GM18502 (cell line): ENCODE data around the gene LMF1.
"Not testable (repeated sequence)": the region's sequence is repeated elsewhere in the genome, so short reads cannot be mapped to it uniquely, and the experiment has no call there.

Experiments
- ATAC-seq: cut with Tn5 transposase; IDR thresholded peaks from one replicate; pipeline ENCODE4 v1.9.1; 2021; ENCODE audit warnings: mild to moderate bottlenecking; ENCODE audit not compliant: unreplicated experiment, poor library complexity

LMF1 gene

DNA sequence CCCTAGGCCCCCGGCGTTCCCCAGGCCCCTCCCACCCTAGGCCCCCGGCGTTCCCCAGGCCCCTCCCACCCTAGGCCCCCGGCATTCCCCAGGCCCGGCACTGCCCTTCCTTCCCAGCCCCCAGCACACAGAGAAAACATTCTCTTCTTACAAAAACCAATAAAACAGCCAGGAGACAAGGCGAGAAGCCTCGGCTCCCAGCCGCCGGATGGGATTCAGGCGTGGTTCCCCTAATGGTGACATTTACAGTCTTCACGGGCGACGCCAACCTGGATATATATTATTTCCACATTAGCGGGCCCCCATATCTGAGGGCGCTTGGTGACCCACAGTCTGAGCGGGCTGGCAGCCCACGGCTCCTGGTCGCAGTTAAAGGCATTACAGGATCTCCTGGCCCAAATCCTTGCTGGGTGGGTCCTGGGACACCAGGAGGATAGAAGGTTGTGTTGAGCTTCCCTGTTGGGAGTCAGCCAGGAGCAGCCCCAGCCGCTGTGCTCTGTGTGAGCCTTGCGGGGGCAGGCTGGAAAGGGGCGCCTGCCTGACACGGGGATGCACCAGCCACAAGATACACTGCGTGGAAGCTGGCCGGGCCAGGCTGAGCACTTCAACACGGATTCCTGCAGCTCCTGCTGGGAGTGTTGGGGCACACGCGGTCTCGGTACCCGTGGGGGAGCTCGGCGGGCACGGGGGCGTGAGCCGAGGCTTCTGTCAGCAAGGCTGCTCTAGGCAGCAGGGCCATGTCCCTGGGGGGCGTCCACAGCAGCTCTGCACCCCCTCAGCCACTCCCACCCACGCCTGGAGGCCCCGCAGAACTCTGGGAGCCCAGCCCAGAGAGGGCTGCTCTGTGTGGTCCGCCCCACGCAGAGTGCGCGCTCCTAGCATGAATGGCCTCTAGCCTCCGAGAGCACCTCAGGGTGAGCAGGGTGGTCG lies 83.7 kb downstream of the LMF1 start:
- no peak for ATAC-seq

- ATAC-seq = no peak
Observed at GRCh38 chr16:886084-886543, 84.7 kb downstream of the LMF1 start.

GRCh38 chr16:885391-885790 lies 85.4 kb downstream of the LMF1 start:
- ATAC-seq = no peak

GRCh38 chr16:884232-884631 lies 86.6 kb downstream of the LMF1 start:
- ATAC-seq = no peak

- ATAC-seq = no peak
Observed at GRCh38 chr16:883781-884180, 87.0 kb downstream of the LMF1 start.

GRCh38 chr16:883340-883739 lies 87.4 kb downstream of the LMF1 start:
- ATAC-seq = no peak

- ATAC-seq = not testable (repeated sequence)
Observed at GRCh38 chr16:882671-883070, 88.1 kb downstream of the LMF1 start.

DNA sequence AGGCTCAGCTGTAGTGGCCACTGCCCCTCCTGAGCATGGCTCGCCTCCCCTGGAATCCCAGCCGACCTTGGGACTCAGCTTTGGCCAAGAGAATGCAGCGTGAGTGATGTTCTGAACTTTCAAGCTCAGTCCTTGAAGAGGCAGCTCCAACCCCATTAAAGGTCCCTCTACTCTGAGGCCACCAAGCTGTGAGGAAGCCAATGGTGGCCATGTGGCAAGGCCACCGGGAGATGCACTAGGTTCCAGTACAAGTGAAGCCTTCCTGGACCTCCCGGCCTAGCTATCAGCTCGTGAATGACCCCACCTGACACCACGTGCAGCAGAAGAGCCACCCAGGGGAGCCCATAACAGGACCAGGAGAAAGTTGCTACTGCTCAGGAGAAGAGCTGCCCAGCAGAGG lies 88.5 kb downstream of the LMF1 start:
- ATAC-seq = no peak

DNA sequence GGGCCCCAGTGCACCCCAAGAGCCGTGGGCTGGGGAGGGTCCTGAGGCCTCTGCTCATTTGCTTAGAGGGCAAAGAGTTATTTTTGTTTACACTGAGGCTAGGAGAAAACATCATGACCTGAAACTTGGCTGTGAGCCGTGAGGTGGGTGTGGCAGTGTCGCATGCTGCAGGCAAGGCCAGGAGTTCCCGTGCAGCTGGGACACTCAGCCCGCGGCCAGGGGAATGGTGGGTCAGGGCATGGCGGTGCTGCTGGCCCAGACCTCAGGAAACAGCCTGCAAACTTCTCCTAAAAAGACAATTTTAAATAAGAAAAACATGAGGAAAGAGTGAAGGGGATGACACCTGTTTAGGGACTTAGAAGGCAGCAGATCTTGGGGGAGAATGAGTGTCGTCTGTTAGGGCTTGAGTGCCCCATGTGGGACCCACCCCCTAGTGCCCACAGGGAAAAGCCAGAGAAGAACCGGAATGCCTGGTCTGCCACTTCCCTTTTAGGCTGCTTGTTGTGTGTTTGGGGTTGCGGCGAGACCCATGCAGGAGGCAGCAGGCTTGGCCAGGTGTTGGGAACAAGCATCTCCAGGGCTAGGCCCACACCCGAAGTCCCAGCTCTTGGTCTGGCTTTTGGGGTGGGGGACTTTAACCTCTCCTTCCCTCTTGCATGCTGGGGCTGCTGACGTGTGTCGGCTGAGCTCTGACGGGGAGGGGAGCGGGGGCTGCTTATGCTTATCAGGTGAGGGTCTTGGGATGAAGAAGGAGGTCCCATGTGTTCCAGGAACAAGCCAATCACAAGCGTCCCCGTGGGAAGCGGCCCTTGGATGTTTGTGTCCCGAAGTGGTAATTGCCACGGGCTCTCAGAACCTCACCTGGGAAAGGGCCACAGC lies 89.3 kb downstream of the LMF1 start:
- ATAC-seq = no peak

- no peak for ATAC-seq
Observed at GRCh38 chr16:880471-881171, 90.2 kb downstream of the LMF1 start.

GRCh38 chr16:879986-880385 lies 90.8 kb downstream of the LMF1 start:
- no peak for ATAC-seq

GRCh38 chr16:879461-879861 lies 91.3 kb downstream of the LMF1 start:
- ATAC-seq = no peak

- no peak for ATAC-seq
Observed at GRCh38 chr16:878886-879285, 91.9 kb downstream of the LMF1 start.

GRCh38 chr16:878072-878784 lies 92.6 kb downstream of the LMF1 start:
- ATAC-seq = no peak

DNA sequence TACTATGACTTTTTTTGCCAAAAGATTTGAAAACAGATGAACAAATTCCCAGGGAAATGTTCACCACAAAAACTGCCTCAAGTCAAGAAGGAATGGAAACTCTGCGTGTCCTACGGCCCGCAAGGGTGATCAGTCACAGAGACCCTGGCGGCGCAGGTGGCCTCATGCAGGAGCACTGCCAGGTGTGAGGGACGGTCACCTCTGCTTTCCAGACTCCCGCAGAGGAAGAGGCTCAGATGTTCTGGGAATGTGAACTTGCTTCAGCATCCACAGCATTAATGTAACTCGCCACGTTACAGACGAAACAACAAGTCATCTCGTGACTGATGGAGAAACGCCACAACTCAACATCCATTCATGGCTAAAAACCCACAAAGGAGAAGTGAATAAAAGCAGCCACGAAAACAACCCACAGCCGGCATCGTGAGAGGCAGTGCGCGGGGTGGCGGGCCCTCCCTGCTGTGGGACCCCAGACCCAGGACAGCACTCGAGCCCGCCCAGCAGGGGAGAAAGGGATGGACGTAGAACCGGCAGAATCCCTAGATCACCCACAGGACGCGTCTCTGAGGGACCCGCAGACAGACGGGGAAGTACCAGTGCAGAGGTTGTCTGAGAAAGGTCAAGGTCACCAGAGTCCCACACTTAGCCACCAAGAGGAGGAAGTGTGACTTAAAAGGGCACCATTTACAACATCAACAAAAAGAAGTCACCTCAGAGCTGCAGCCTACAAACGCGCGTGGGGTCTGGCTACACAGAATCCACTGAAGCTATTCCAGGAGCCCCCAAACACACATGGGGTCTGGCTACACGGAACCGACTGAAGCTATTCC lies 93.3 kb downstream of the LMF1 start:
- ATAC-seq = no peak

- ATAC-seq = no peak
Observed at GRCh38 chr16:876523-877241, 94.1 kb downstream of the LMF1 start.

GRCh38 chr16:876041-876335 lies 94.8 kb downstream of the LMF1 start:
- no peak for ATAC-seq

DNA sequence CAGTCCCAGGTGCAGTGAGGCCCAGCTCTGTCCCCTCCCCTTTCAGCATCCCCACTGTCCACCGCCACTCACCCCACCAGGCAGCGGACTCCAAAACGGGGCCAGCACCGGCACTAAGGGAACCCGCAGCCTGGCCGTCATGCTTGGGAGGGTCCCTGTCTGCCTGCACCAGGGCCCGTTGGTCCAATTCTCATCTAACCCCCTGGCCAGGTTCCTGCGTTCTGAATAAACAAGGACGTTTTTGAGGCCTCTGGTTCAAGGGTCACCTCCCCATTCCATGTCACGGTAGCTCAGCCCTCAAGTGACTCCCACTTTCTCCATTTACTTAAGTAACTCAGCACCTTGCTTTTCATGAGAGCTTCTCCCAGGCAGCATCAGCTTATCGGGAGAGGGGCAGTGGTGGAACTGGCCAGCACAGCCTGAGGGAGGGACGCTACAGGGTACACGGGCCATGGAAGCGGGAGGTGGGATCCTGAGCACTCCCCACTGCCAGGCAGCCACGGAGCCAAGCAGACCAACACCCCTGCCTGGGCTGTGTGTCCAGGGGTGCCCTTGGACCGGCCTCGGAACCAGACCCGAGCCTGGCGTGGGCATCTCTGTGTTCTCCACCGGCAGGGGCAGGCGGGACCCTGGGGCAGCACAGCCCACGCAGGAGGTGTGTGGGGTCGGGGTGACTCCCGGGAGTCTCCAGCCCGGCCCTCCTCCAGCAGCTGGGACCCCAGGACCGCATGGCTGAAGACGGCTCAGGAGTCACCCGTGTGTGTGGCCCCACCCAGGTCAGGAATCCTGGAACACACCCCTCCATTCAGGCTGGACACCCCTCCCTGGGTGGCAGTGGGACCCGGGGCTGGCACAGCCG lies 95.4 kb downstream of the LMF1 start:
- no peak for ATAC-seq
